Left ventricle myocardium inferior (tissue), 1 donor: ENCODE data around the gene FBXL7. TPM values are rescaled to one million over a fixed set of nuclear protein-coding genes. Genes with fewer than 3 reads are reported as not detected.

ENCODE experiments used
- DNase-seq: peaks from one replicate; pipeline ENCODE4 v3.0.0-alpha.2; 2020
- H3K27ac ChIP-seq: fragments of 200-600 bp; replicated peaks from 2 replicates; pipeline ENCODE4 v1.8.0; 2021
- H3K27me3 ChIP-seq: fragments of 200-600 bp; 2 replicates; pipeline ENCODE4 v1.8.0; 2021; ENCODE audit warnings: low read depth
- H3K36me3 ChIP-seq: fragments of 200-600 bp; 2 replicates; pipeline ENCODE4 v1.8.0; 2021
- H3K4me1 ChIP-seq: fragments of 200-600 bp; 2 replicates; pipeline ENCODE4 v1.8.0; 2021
- H3K4me3 ChIP-seq: fragments of 200-600 bp; 2 replicates; pipeline ENCODE4 v1.8.0; 2021; ENCODE audit warnings: mild to moderate bottlenecking, moderate library complexity
- H3K9me3 ChIP-seq: fragments of 200-600 bp; replicated peaks from 2 replicates; pipeline ENCODE4 v1.8.0; 2021
- CTCF ChIP-seq: fragments of 200-600 bp; IDR thresholded peaks from 2 replicates; pipeline ENCODE4 v1.8.0; 2021; ENCODE audit warnings: antibody characterized with exemption, mild to moderate bottlenecking, borderline replicate concordance
- intact Hi-C: fragments of 100-400 bp; cut with micrococcal nuclease; formaldehyde crosslinking; loops from one replicate; pipeline ENCODE4 v1.11.0; 2022
- total RNA-seq: library from RNA; stranded (reverse); fragmentation: NEBNext Ultra II Directional; extraction: Animal tissue kit (Norgen Biotek cat#: 25700); gene quantifications from one replicate; pipeline ENCODE4 v1.2.1, GENCODE V29; 2021
- donor health status: DM: no; HTN: yes; CAD: no; lungs with severe emphysema.

Gene FBXL7
- total RNA-seq, 1 donor from 2014 or later, result 27.7 TPM

GRCh38 chr5:15951550-15951949, 451.6 kb downstream of the FBXL7 start:
- no peak for DNase-seq
- peaks cover 3% of the 10 kb centered on the region for H3K36me3 ChIP-seq
- intact Hi-C loops, result no loop called here
- H3K27me3 ChIP-seq, result no peaks in the 10 kb centered on the region
- no peak for TF ChIP-seq CTCF
- no peaks in the 10 kb centered on the region for H3K9me3 ChIP-seq
- no peaks in the 10 kb centered on the region for H3K4me1 ChIP-seq
- H3K27ac ChIP-seq, result no peak overlapping the region
- H3K4me3 ChIP-seq, result no peak overlapping the region

- H3K36me3 ChIP-seq, result no peaks in the 10 kb centered on the region
- intact Hi-C loops, result no loop called here
- TF ChIP-seq CTCF, result no peak
- DNase-seq, result no peak
- no peak overlapping the region for H3K27ac ChIP-seq
- H3K4me1 ChIP-seq, result no peaks in the 10 kb centered on the region
- H3K9me3 ChIP-seq, result no peaks in the 10 kb centered on the region
- no peak overlapping the region for H3K4me3 ChIP-seq
- H3K27me3 ChIP-seq, result no peaks in the 10 kb centered on the region
Observed at GRCh38 chr5:15956622-15957021, 456.6 kb downstream of the FBXL7 start.

GRCh38 chr5:15957124-15957523, 457.1 kb downstream of the FBXL7 start:
- Histone ChIP-seq H3K4me1 (no peaks in the 10 kb centered on the region), H3K36me3 (no peaks in the 10 kb centered on the region), H3K27me3 (no peaks in the 10 kb centered on the region), H3K27ac (no peak overlapping the region), H3K4me3 (no peak overlapping the region), H3K9me3 (no peaks in the 10 kb centered on the region)
- intact Hi-C loops, result no loop called here
- TF ChIP-seq CTCF, result no peak
- no peak for DNase-seq

- Histone ChIP-seq H3K4me1 (no peaks in the 10 kb centered on the region), H3K9me3 (no peaks in the 10 kb centered on the region), H3K27me3 (no peaks in the 10 kb centered on the region), H3K27ac (no peak overlapping the region), H3K4me3 (no peak overlapping the region), H3K36me3 (no peaks in the 10 kb centered on the region)
- no peak for TF ChIP-seq CTCF
- no peak for DNase-seq
- intact Hi-C loops, result no loop called here
Observed at GRCh38 chr5:15959370-15960164, 459.6 kb downstream of the FBXL7 start.

GRCh38 chr5:15966066-15966640, 466.2 kb downstream of the FBXL7 start:
- intact Hi-C loops, result no loop called here
- no peak for TF ChIP-seq CTCF
- no peak for DNase-seq
- Histone ChIP-seq H3K4me1 (no peaks in the 10 kb centered on the region), H3K36me3 (no peaks in the 10 kb centered on the region), H3K27ac (no peak overlapping the region), H3K27me3 (no peaks in the 10 kb centered on the region), H3K4me3 (no peak overlapping the region), H3K9me3 (no peaks in the 10 kb centered on the region)
